Osteocyte (in vitro differentiated cells): ENCODE results near the gene SH3BGRL2. TPM values are rescaled to one million over a fixed set of nuclear protein-coding genes. Genes with fewer than 3 reads are reported as not detected.

ENCODE experiments used
- DNase-seq: peaks from one replicate; pipeline ENCODE4 v3.0.0; 2021; ENCODE audit warnings: mixed read lengths; ENCODE audit not compliant: unreplicated experiment; ENCODE audit errors: extremely low spot score
- H3K27ac Mint-ChIP-seq: one replicate; pipeline ENCODE4 v1.8.0; 2021; ENCODE audit warnings: mild to moderate bottlenecking, mixed read lengths; ENCODE audit not compliant: unreplicated experiment
- H3K27me3 Mint-ChIP-seq: one replicate; pipeline ENCODE4 v1.8.0; 2021; ENCODE audit warnings: mixed read lengths; ENCODE audit not compliant: unreplicated experiment
- H3K36me3 Mint-ChIP-seq: one replicate; pipeline ENCODE4 v1.8.0; 2021; ENCODE audit warnings: mixed read lengths; ENCODE audit not compliant: unreplicated experiment
- H3K4me1 Mint-ChIP-seq: one replicate; pipeline ENCODE4 v1.8.0; 2021; ENCODE audit warnings: mixed read lengths; ENCODE audit not compliant: unreplicated experiment
- H3K4me3 Mint-ChIP-seq: one replicate; pipeline ENCODE4 v1.8.0; 2021; ENCODE audit warnings: mild to moderate bottlenecking, moderate library complexity, mixed read lengths; ENCODE audit not compliant: unreplicated experiment
- H3K9me3 Mint-ChIP-seq: one replicate; pipeline ENCODE4 v1.8.0; 2021; ENCODE audit warnings: mixed read lengths; ENCODE audit not compliant: unreplicated experiment
- CTCF ChIP-seq: fragments of 200-600 bp; sonication (generic); IDR thresholded peaks from 2 replicates; pipeline ENCODE4 v1.5.0; 2021; ENCODE audit warnings: antibody characterized with exemption, mild to moderate bottlenecking, moderate library complexity
- total RNA-seq: library from RNA; stranded (reverse); gene quantifications from 2 replicates; pipeline ENCODE4 v1.2.1, GENCODE V29; 2021

The SH3BGRL2 gene
- total RNA-seq, 1 donor from 2014 or later: 1.9 TPM

GRCh38 chr6:79665725-79666551, 34.8 kb downstream of the SH3BGRL2 start:
- no peak for TF ChIP-seq CTCF
- H3K36me3 Mint-ChIP-seq: no peaks in the 10 kb centered on the region

GRCh38 chr6:79666634-79667033, 35.5 kb downstream of the SH3BGRL2 start:
- no peaks in the 10 kb centered on the region for H3K4me1 Mint-ChIP-seq
- no peak for DNase-seq
- H3K9me3 Mint-ChIP-seq: no peaks in the 10 kb centered on the region
- TF ChIP-seq CTCF: no peak
- no peak overlapping the region for H3K27ac Mint-ChIP-seq
- H3K4me3 Mint-ChIP-seq: no peak overlapping the region
- no peaks in the 10 kb centered on the region for H3K27me3 Mint-ChIP-seq
- H3K36me3 Mint-ChIP-seq: no peaks in the 10 kb centered on the region

More at GRCh38 chr6:79665725-79666551, 34.8 kb downstream of the SH3BGRL2 start:
- no peak overlapping the region for H3K4me3 Mint-ChIP-seq
- H3K27ac Mint-ChIP-seq: no peak overlapping the region
- no peaks in the 10 kb centered on the region for H3K4me1 Mint-ChIP-seq
- DNase-seq: no peak
- H3K9me3 Mint-ChIP-seq: no peaks in the 10 kb centered on the region
- H3K27me3 Mint-ChIP-seq: no peaks in the 10 kb centered on the region

GRCh38 chr6:79668381-79668780, 37.3 kb downstream of the SH3BGRL2 start:
- H3K9me3 Mint-ChIP-seq: no peaks in the 10 kb centered on the region

GRCh38 chr6:79669766-79670165, 38.6 kb downstream of the SH3BGRL2 start:
- Mint-ChIP-seq H3K27ac (no peak overlapping the region), H3K36me3 (no peaks in the 10 kb centered on the region)

More at GRCh38 chr6:79668381-79668780, 37.3 kb downstream of the SH3BGRL2 start:
- Mint-ChIP-seq H3K36me3 (no peaks in the 10 kb centered on the region), H3K4me3 (no peak overlapping the region), H3K4me1 (no peaks in the 10 kb centered on the region), H3K27me3 (peaks cover 2% of the 10 kb centered on the region), H3K27ac (no peak overlapping the region)
- TF ChIP-seq CTCF: no peak
- no peak for DNase-seq

More at GRCh38 chr6:79669766-79670165, 38.6 kb downstream of the SH3BGRL2 start:
- H3K9me3 Mint-ChIP-seq: no peaks in the 10 kb centered on the region
- no peaks in the 10 kb centered on the region for H3K4me1 Mint-ChIP-seq
- TF ChIP-seq CTCF: no peak
- peaks cover 2% of the 10 kb centered on the region for H3K27me3 Mint-ChIP-seq
- no peak for DNase-seq
- no peak overlapping the region for H3K4me3 Mint-ChIP-seq
